ENCODE results near the gene THAP8.

Gene THAP8

DNA sequence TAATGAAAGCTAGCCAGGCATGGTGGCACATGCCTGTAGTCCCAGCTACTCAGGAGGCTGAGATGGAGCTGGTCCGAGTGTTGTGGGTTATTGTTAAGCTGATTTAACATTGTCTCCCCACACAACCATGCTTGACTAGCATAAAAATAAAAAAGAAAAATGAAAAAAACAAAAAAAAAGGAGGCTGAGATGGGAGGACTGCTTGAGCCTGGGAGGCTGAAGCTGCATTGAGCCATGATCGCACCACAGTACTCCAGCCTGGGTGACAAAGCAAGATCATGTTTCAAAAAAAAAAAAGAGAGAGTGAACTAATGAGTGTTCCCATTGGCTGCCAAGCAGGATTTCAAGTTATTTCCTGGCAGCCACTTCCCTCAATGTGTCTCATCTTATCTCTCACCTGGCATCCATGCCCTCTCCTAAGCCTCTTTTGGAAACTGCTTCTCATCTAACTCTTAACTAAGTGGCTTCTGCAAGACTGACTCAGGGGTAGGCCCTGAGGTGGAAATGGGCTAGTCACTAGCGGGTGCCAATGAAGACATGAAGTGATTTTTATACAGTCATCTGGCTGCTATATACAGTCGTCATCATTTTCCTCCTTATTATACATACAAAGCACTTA is 4.9 kb downstream of the THAP8 start:
- TF ChIP-seq, protein P1, sequence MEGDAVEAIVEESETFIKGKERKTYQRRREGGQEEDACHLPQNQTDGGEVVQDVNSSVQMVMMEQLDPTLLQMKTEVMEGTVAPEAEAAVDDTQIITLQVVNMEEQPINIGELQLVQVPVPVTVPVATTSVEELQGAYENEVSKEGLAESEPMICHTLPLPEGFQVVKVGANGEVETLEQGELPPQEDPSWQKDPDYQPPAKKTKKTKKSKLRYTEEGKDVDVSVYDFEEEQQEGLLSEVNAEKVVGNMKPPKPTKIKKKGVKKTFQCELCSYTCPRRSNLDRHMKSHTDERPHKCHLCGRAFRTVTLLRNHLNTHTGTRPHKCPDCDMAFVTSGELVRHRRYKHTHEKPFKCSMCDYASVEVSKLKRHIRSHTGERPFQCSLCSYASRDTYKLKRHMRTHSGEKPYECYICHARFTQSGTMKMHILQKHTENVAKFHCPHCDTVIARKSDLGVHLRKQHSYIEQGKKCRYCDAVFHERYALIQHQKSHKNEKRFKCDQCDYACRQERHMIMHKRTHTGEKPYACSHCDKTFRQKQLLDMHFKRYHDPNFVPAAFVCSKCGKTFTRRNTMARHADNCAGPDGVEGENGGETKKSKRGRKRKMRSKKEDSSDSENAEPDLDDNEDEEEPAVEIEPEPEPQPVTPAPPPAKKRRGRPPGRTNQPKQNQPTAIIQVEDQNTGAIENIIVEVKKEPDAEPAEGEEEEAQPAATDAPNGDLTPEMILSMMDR (IDR thresholded peaks at IDR 0.05) = no peak

DNA sequence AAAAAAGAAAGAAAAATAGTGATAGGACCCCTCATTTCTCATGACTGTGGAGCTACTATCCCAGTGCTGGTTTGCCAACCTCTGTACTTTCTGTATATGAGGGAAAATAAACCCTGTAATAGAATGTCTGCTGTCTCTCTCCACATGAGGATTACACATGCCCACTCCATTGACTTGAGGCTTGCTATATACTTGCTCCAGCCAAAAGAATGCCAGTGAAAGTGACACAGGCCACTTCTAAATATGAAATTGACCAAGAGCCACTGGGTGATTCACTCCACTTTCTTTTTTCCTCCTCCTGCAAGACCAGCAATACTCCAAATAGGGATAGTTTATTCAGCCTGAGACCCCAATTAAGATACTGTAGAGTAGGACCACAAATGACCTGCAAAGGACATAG is 6.2 kb downstream of the THAP8 start:
- TF ChIP-seq, protein P1 (IDR thresholded peaks at IDR 0.05) = no peak

DNA sequence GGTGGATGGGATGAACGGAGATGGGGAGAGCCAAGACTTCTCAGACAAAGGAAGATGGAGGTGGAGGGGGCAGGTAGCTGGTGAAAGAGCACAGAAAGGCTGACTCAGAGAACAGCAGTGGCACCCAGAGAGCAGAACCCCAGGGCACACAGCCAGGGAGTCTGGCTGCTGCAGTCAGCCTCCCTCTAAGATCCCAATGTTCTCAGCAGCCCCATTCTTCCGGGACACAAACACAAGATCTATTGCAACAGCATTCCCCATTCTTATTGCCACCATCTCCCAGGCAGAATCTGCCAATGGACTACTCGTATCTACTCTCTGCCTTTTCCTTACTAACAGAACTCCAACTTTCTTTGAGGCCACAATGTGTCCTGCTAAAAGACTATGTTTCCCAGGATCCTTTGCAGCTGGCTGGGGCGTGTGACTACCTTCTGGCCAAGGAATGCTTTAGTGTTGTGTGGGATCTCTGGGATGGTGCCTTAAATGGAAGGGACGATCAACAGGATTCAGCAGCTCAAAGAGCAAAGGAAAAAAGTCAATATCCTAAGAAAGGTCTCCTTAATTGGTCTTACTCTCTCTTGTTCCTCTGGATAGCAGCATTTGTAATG is 7.5 kb downstream of the THAP8 start:
- TF ChIP-seq, protein P1 (IDR thresholded peaks at IDR 0.05) = no peak

DNA sequence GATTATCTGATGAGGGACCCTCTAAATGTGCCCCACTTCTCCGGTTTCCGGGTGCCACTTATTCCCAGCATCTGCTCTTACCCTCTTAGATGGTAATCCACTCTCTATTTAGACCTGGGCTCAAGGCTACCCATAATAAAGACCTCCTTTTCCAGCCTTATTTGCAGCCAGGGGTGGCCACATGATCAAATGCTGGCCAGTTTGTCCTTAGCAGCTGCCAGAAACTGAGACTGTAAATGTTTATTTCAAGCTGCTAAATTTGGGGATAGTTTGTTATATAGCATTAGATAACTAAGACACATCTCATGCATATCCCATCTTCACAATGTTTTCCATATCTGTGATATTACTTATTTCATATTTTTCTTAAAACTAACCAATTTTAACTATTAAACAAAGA is 10.1 kb downstream of the THAP8 start:
- TF ChIP-seq, protein P1 (IDR thresholded peaks at IDR 0.05) = no peak

DNA sequence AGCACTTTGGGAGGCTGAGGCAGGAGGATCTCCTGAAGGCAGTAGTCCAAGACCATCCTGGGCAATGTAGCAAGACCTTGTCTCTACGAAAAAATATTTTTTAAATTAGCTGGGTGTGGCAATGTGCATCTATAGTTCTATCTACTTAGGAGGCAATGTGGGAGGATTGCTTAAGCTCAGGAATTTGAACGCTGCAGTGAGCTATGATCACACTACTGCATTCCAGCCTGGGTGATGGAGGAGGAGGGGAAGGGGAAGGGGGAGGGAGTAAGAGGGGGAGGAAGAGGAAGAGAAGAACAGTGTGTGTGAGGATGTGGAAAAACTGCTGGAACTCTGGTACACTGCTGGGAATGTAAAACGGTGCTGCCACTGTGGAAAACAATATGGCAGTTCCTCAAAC is 12.3 kb downstream of the THAP8 start:
- TF ChIP-seq, protein P1 (IDR thresholded peaks at IDR 0.05) = no peak

DNA sequence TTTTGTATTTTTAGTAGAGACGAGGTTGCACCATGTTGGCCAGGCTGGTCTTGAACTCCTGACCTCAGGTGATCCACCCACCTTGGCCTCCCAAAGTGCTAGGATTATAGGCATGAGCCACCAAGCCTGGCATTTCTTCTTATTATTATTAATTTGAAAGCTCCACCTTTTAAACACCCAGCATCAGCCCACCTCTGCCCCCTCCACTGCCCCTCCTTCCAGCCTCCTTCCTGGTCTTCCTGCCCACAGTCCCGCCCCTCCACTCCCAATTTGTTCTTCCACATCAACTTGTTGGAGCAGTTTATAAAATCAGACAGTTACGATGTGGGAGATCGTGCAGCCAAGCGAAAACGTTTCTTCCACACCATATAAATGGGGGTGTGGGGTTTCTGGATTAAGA is 13.6 kb downstream of the THAP8 start:
- TF ChIP-seq, protein P1 (IDR thresholded peaks at IDR 0.05) = no peak

DNA sequence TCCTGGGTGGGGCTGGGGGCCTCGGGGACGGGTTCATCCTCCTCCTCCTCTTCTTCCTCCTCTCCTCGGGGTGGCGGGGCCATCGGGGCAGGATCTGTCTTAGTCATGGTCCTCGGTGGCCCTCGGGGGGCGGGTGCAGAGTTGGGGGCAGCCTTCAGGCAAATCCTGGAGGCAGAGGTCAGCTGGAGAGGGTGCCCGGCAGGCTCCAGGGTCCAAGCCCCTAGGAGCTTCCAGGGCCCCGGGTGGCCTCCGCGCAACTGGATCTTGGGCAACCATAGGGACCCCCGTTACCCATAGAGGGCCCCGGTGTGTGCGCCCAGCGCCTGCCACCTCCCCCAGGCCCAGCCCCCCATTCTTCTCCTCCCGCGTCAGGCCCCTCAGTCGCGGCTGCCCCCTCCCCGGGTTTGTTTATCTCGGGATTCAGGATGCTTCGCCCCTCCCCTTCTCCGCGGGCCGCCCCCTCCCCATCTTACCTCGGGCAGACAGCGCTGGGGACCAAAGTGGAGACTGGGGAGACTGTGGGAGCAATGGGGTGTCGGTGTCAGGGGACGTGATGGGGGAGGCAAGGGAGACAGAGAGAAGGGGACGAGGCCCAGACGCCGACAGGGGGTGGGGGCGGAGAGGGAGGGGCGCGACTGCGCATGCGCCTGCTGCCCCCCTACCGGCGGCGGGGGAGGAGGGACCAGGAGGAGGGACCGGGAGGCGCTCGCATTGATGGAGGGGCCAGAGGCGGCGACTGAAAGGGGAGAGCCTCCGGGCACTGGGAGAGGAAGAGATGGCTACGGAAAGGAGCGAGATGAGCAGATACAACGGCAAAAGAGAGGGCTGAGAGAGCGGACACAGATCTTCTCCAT is 21.6 kb downstream of the THAP8 start, which contains the start of gene CLIP3:
Gene CLIP3, minus strand, starts transcription at position 623 of the 854 bp plus-strand sequence. Its CDS starts 516 bp downstream, at position 107.
- TF ChIP-seq, protein P1 (IDR thresholded peaks at IDR 0.05) = no peak

All from LNCAP (cell line).